PC-3 (cell line): ENCODE measurements around the gene OMA1. TPM values are rescaled to one million over a fixed set of nuclear protein-coding genes. Genes with fewer than 3 reads are reported as not detected.

ENCODE experiments used
- ATAC-seq: fragments of 200-7000 bp; cut with Tn5 transposase; 2 replicates; pipeline ENCODE4 v1.9.1; 2020; ENCODE audit warnings: mild to moderate bottlenecking, moderate library complexity
- BruUV-seq: library from RNA; stranded (reverse); fragments of 400-500 nt; replicated peaks from 2 replicates; lab custom pipeline; 2021; lab: Mats Ljungman, UMichigan
- CTCF ChIA-PET: fragments of 300-600 bp; sonication (Branson Sonifier 250); formaldehyde crosslinking; loops from one replicate; lab custom pipeline; 2022; ENCODE audit warnings: antibody characterized with exemption; lab: Charles Lee
- POLR2A ChIA-PET: fragments of 300-600 bp; sonication (Branson Sonifier 250); formaldehyde crosslinking; loops from one replicate; lab custom pipeline; 2022; ENCODE audit warnings: antibody characterized with exemption; ENCODE audit not compliant: unreplicated experiment; lab: Charles Lee
- DNase-seq: peaks from one replicate; pipeline ENCODE4 v3.0.0-alpha.2; 2015
- H2AFZ ChIP-seq: fragments of 300-600 bp; sonication (generic); 2 replicates; pipeline ENCODE4 v1.6.0; 2016; ENCODE audit warnings: antibody characterized with exemption, low read length
- H3F3A ChIP-seq: fragments of 300-600 bp; sonication (generic); one replicate; pipeline ENCODE4 v1.6.0; 2017; ENCODE audit warnings: antibody characterized with exemption, low read length, control low read depth, mild to moderate bottlenecking; ENCODE audit not compliant: unreplicated experiment
- H3K27ac ChIP-seq: fragments of 300-600 bp; sonication (generic); 2 replicates; pipeline ENCODE4 v1.5.1; 2016; ENCODE audit warnings: mild to moderate bottlenecking, low read length
- H3K27me3 ChIP-seq: fragments of 300-600 bp; sonication (generic); 2 replicates; pipeline ENCODE4 v1.6.1; 2016; ENCODE audit warnings: low read length, mixed read lengths
- H3K36me3 ChIP-seq: fragments of 300-600 bp; sonication (generic); 2 replicates; pipeline ENCODE4 v1.6.1; 2016; ENCODE audit warnings: low read depth, mixed run types, low read length, mixed read lengths
- H3K4me1 ChIP-seq: fragments of 300-600 bp; sonication (generic); 2 replicates; pipeline ENCODE4 v1.5.1; 2016; ENCODE audit warnings: low read length; ENCODE audit not compliant: insufficient read depth
- H3K4me2 ChIP-seq: fragments of 300-600 bp; sonication (generic); 2 replicates; pipeline ENCODE4 v1.6.0; 2016; ENCODE audit warnings: low read length
- H3K4me3 ChIP-seq: fragments of 300-600 bp; sonication (generic); 2 replicates; pipeline ENCODE4 v1.5.1; 2016; ENCODE audit warnings: mild to moderate bottlenecking, low read length, mixed read lengths
- H3K79me2 ChIP-seq: fragments of 300-600 bp; sonication (generic); 2 replicates; pipeline ENCODE4 v1.6.1; 2017; ENCODE audit warnings: low read length, mixed read lengths
- H3K9ac ChIP-seq: fragments of 300-600 bp; sonication (generic); 2 replicates; pipeline ENCODE4 v1.6.0; 2016; ENCODE audit warnings: mild to moderate bottlenecking, low read length
- H3K9me2 ChIP-seq: fragments of 300-600 bp; sonication (generic); replicated peaks from 2 replicates; pipeline ENCODE4 v1.6.1; 2016; ENCODE audit warnings: mixed run types, low read length, mixed read lengths
- H3K9me3 ChIP-seq: fragments of 300-600 bp; sonication (generic); 2 replicates; pipeline ENCODE4 v1.6.1; 2016; ENCODE audit warnings: low read length, mixed read lengths
- H4K20me1 ChIP-seq: fragments of 300-600 bp; sonication (generic); 2 replicates; pipeline ENCODE4 v1.6.1; 2016; ENCODE audit warnings: low read length, mixed read lengths
- CTCF ChIP-seq: fragments of 300-600 bp; sonication (generic); conservative IDR thresholded peaks from 2 replicates; pipeline ENCODE4 v1.5.1; 2017; ENCODE audit warnings: antibody characterized with exemption, low read depth, mild to moderate bottlenecking, low read length
- EZH2 ChIP-seq: fragments of 300-600 bp; sonication (generic); IDR thresholded peaks from one replicate; pipeline ENCODE4 v1.6.1; 2017; ENCODE audit warnings: antibody characterized with exemption, mild to moderate bottlenecking, low read length; ENCODE audit not compliant: unreplicated experiment
- EZH2phosphoT487 ChIP-seq: fragments of 300-600 bp; sonication (generic); IDR thresholded peaks from 2 replicates; pipeline ENCODE4 v1.6.1; 2018; ENCODE audit warnings: mild to moderate bottlenecking, antibody characterized with exemption, low read length, borderline replicate concordance
- intact Hi-C: fragments of 100-400 bp; cut with micrococcal nuclease; formaldehyde crosslinking; loops from 2 replicates; pipeline ENCODE4 v1.9.0; 2023
- total RNA-seq: library from RNA; depleted of rRNA; stranded (reverse); fragments of >200 nt; gene quantifications from 2 replicates; pipeline ENCODE4 v1.2.3, GENCODE V29; 2014

OMA1 gene
- total RNA-seq, 1 experiment from 2014 or later = 16.1 TPM

GRCh38 chr1:58477390-58477789 is 69.1 kb downstream of the OMA1 start:
- intact Hi-C loops = no loop called here
- H3K4me1 ChIP-seq = no peaks in the 10 kb centered on the region
- H3K27me3 ChIP-seq = no peaks in the 10 kb centered on the region
- H3K27ac ChIP-seq = no peak overlapping the region
- ChIA-PET POLR2A (no interaction called here), CTCF (no interaction called here)
- TF ChIP-seq EZH2 (no peak), EZH2phosphoT487 (no peak), CTCF (no peak)
- H3K9me2 ChIP-seq = no peaks in the 10 kb centered on the region
- H3F3A ChIP-seq = no peaks in the 10 kb centered on the region
- H3K79me2 ChIP-seq = no peaks in the 10 kb centered on the region
- no peak for ATAC-seq
- no peaks in the 10 kb centered on the region for H4K20me1 ChIP-seq
- BruUV-seq = no TSS peak
- no peak overlapping the region for H2AFZ ChIP-seq
- DNase-seq = no peak
- no peaks in the 10 kb centered on the region for H3K9me3 ChIP-seq
- no peak overlapping the region for H3K4me2 ChIP-seq
- H3K36me3 ChIP-seq = no peaks in the 10 kb centered on the region
- no peak overlapping the region for H3K4me3 ChIP-seq
- no peak overlapping the region for H3K9ac ChIP-seq

GRCh38 chr1:58476179-58476578 is 70.3 kb downstream of the OMA1 start:
- Histone ChIP-seq H3K9me3 (no peaks in the 10 kb centered on the region), H3K36me3 (no peaks in the 10 kb centered on the region), H4K20me1 (no peaks in the 10 kb centered on the region), H3K4me3 (no peak overlapping the region), H3K27me3 (no peaks in the 10 kb centered on the region), H3F3A (no peaks in the 10 kb centered on the region), H2AFZ (no peak overlapping the region), H3K4me2 (no peak overlapping the region), H3K79me2 (no peaks in the 10 kb centered on the region), H3K9ac (no peak overlapping the region), H3K27ac (no peak overlapping the region), H3K4me1 (no peaks in the 10 kb centered on the region), H3K9me2 (no peaks in the 10 kb centered on the region)
- BruUV-seq = no TSS peak
- TF ChIP-seq EZH2phosphoT487 (no peak), CTCF (no peak), EZH2 (no peak)
- CTCF ChIA-PET = interaction anchor here (0.7 kb wide), 1 partner anchor 28 kb away, joined by 3 read pairs; no protein-coding TSS in a partner anchor
- POLR2A ChIA-PET = no interaction called here
- ATAC-seq (no peak), DNase-seq (no peak)
- intact Hi-C loops = no loop called here

- H3K27me3 ChIP-seq = no peaks in the 10 kb centered on the region
- H3K36me3 ChIP-seq = no peaks in the 10 kb centered on the region
- H3K4me3 ChIP-seq = no peak overlapping the region
- no peaks in the 10 kb centered on the region for H3K9me3 ChIP-seq
- no peaks in the 10 kb centered on the region for H3K9me2 ChIP-seq
- no peak overlapping the region for H3K27ac ChIP-seq
- ChIA-PET CTCF (no interaction called here), POLR2A (no interaction called here)
- no peak overlapping the region for H3K9ac ChIP-seq
- BruUV-seq = no TSS peak
- no peaks in the 10 kb centered on the region for H3K79me2 ChIP-seq
- DNase-seq (no peak), ATAC-seq (no peak)
- H3K4me2 ChIP-seq = no peak overlapping the region
- no peak overlapping the region for H2AFZ ChIP-seq
- no peaks in the 10 kb centered on the region for H3K4me1 ChIP-seq
- TF ChIP-seq EZH2phosphoT487 (no peak), CTCF (no peak)
- H3F3A ChIP-seq = no peaks in the 10 kb centered on the region
- intact Hi-C loops = no loop called here
- H4K20me1 ChIP-seq = no peaks in the 10 kb centered on the region
Measured at GRCh38 chr1:58469476-58469875, 77.0 kb downstream of the OMA1 start.
